Measurements from ENCODE around the gene GTF2A1L.
"Not testable (repeated sequence)": the region's sequence is repeated elsewhere in the genome, so short reads cannot be mapped to it uniquely, and the experiment has no call there.

Gene GTF2A1L

DNA sequence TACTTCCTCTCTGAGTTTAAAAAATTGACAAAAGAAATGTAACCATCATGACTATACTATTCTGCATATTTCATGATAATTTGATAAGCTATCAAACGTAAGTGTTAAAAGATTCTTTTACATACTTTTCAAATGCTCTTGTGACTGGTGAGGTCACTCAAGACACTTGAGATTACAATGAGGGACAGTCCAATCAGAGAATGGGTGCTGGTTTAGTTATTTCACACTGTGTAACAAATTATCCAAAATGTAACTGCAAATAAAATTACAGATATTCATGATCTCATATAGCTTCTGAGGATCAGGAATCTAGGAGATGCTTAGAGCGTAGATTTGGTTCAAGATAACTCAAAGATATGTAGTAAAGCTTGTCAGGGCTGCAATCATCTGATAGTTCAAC is 4.4 kb upstream of the GTF2A1L start:
- no peak for DNase-seq (ENCODE audit: low read depth)

DNA sequence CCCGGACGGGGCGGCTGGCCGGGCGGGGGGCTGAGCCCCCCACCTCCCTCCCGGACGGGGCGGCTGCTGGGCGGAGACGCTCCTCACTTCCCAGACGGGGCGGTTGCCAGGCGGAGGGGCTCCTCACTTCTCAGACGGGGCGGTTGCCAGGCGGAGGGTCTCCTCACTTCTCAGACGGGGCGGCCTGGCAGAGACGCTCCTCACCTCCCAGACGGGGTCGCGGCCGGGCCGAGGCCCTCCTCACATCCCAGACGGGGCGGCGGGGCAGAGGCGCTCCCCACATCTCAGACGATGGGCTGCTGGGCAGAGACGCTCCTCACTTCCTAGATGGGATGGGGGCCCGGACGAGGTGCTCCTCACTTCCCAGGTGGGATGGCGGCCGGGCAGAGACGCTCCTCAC is 3.1 kb upstream of the GTF2A1L start:
- not testable (repeated sequence) for DNase-seq (ENCODE audit: low read depth)

- no peak for DNase-seq (ENCODE audit: low read depth)
Observed at GRCh38 chr2:48619526-48619925, 1.9 kb downstream of the GTF2A1L start.

GRCh38 chr2:48620604-48621003 is 2.9 kb downstream of the GTF2A1L start:
- no peak for DNase-seq (ENCODE audit: low read depth)

- DNase-seq (ENCODE audit: low read depth) = not testable (repeated sequence)
Observed at GRCh38 chr2:48622691-48623090, 5.0 kb downstream of the GTF2A1L start.

DNA sequence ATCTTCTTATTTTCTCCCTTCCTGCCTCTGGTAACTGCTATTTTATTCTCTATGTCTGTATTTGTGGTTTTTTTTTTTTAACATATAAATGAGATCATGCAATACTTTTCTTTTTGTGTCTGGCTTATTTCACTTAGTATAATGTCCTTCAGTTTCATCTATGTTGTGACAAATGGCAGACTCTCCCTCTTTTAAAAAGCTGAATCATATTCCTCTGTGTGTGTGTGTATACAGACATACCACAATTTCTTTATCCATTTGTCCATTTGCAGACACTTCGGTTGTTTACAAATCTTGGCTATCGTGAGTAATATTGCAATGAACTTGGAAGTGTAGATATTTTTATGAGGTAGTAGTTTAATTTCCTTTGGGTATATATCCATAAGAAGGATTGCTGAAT is 7.0 kb downstream of the GTF2A1L start:
- no peak for DNase-seq (ENCODE audit: low read depth)

DNA sequence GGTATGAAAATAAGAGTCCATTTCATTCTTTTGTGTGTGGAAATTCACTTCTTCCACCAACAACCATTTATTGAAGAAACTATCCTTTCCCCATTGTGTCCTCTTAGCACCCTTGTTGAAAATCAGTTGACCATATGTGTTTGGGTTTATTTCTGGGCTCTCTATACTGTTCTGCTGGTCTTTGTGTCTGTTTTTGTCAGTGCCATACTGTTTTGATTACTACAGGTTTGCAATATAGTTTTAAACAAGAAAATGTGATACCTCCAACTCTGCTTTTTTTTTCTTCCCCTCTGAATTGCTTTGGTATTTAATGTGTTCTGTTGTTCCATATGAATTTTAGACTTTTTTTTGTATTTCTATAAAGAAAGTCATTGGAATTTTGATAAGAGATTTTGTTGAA is 8.4 kb downstream of the GTF2A1L start:
- no peak for DNase-seq (ENCODE audit: low read depth)

GRCh38 chr2:48633143-48633542 is 15.5 kb downstream of the GTF2A1L start:
- DNase-seq (ENCODE audit: low read depth) = no peak

DNA sequence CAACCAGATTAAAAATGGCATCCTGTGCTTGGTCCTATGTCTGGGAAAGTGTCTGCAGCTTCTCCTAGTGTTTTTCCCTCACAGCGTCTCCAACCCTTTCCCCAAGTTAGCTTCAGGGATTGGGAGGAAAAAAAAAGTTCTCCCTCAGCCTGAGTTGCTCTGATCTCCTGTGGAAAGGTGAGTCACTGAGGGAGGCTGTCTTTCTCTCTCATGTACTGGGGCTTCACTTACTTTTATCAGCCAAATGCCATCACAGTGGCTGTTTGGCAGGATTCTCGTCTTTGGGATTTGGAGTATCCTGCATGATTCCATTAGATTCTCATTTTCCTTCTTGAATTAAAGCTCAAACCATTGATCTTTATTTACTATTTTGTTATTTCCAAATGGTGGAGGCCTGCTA is 18.1 kb downstream of the GTF2A1L start:
- DNase-seq (ENCODE audit: low read depth) = no peak

- no peak for DNase-seq (ENCODE audit: low read depth)
Observed at GRCh38 chr2:48638261-48638660, 20.6 kb downstream of the GTF2A1L start.

DNA sequence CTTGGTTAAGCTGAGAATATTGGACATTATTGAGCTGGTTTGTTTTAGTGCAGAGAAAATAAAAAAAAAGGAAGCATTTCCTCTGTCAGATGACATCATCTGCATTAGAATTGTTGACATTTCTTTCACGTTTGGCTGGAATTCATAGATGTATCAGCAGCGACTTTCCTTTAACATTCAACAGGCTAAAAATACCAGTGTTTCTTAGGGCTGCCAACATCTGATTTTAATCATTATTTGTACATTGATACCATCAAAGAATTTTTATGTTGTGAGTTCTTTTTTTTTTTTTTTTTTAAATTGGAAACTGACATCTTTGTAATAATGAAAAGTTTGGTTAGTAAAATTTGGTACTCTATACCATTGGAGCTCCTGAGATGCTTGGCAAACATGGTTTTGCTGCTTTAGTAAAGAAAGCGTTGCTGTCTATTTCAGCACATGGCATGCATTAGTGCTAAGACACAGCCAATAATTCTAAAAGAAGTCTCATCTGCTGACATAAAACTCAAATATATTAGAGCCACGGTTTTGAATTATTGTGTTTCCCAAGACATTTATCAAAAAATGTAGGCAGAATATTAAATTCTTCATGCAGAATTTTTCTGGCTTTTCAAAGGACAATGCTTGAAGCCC is 33.6 kb downstream of the GTF2A1L start:
- no peak for DNase-seq (ENCODE audit: low read depth)

DNA sequence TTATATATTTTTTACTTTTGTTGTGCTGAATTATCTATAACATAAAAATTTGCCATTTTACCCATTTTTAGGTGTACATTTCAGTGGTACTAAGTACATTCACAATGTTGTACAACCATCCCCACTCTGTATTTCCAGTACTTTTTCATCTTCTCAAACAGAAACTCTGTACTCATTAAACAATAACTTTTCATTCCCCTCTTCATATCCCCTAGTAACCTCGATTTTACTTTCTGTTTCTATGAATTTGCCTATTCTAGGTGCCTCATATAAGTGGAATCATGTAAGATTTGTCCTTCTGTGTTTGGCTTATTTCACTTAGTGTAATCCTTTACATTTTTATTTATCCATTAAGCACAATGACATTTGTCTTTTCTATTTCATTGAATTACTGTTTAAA is 51.3 kb downstream of the GTF2A1L start:
- DNase-seq (ENCODE audit: low read depth) = no peak

- DNase-seq (ENCODE audit: low read depth) = no peak
Observed at GRCh38 chr2:48673581-48673980, 55.9 kb downstream of the GTF2A1L start.

GRCh38 chr2:48674933-48675332 is 57.3 kb downstream of the GTF2A1L start:
- DNase-seq (ENCODE audit: low read depth) = no peak

GRCh38 chr2:48677450-48677849 is 59.8 kb downstream of the GTF2A1L start:
- DNase-seq (ENCODE audit: low read depth) = no peak

DNA sequence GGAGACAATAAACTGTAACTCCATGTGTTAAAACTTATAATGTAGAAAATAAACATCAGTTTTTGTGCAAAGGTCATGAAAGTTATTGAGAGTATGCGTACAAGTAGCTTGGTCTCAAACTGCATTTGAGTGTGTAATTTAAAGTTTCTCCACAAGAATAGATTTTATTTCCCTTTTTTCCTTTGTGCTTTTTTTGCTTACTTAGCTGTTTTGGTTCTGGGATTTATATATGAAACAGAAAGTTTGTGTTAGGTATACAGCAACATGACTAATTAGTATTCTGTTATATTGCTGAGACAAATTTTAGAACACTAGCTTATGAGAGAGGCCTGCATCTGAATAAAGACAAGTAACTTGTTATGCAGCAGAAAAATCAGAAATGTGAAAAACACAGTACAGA is 67.5 kb downstream of the GTF2A1L start:
- no peak for DNase-seq (ENCODE audit: low read depth)

- DNase-seq (ENCODE audit: low read depth) = no peak
Observed at GRCh38 chr2:48691935-48692691, 74.5 kb downstream of the GTF2A1L start.

GRCh38 chr2:48693066-48693465 is 75.4 kb downstream of the GTF2A1L start:
- DNase-seq (ENCODE audit: low read depth) = no peak

DNA sequence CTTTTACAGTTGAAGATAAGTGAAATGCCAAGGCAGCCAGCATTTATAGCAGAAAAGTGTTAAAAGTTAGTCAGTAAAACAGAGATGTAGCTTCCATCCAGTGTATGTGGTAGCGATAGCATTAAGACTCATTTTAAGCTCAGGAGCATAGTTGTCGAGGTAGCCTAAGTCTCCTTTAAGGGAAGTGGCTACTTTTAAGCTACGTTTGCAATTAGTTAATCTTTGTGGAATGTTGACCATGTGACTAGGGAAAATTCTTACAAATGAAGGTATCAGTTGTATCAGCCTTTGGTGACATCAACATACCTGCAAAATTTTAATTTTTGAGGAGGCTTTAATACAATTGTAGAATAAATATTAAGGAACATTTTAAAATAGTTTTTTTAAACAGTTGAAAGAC is 76.0 kb downstream of the GTF2A1L start:
- no peak for DNase-seq (ENCODE audit: low read depth)

GRCh38 chr2:48694149-48694548 is 76.5 kb downstream of the GTF2A1L start:
- DNase-seq (ENCODE audit: low read depth) = no peak

DNA sequence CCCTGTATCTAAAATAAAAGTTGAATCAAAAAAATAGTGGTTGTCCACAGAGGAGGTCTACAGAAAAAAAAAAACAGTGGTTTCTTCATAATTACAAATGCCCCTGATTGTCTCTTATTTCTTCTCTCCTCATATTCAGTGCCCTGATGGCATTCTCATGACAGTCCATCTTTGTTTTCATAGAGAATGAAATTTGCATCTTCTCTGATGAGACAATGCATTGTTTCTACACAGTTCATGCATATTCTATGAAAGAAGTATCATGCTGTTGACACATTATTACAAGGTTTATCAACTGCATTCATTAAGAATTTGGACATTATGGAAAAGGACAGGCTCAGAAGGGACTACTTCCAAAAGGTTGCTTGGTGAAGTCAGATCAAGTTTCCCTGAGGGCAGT is 78.3 kb downstream of the GTF2A1L start:
- DNase-seq (ENCODE audit: low read depth) = no peak

GRCh38 chr2:48696881-48697280 is 79.2 kb downstream of the GTF2A1L start:
- no peak for DNase-seq (ENCODE audit: low read depth)

GRCh38 chr2:48699348-48699930 is 81.8 kb downstream of the GTF2A1L start:
- no peak for DNase-seq (ENCODE audit: low read depth)

GRCh38 chr2:48703621-48704020 is 86.0 kb downstream of the GTF2A1L start:
- not testable (repeated sequence) for DNase-seq (ENCODE audit: low read depth)
